Colonic mucosa (tissue), 4 donors: ENCODE results near the gene SIT1. TPM values are rescaled to one million over a fixed set of nuclear protein-coding genes. Genes with fewer than 3 reads are reported as not detected.
A peak's percentile ranks its signal among the peaks of the same experiment; 100 is the strongest.

ENCODE experiments used
- DNase-seq: peaks from one replicate; pipeline ENCODE4 v3.0.0-alpha.2; 2020
- H3K27ac ChIP-seq: fragments of 200-600 bp; one replicate; pipeline ENCODE4 v1.8.0; 2021
- H3K27me3 ChIP-seq: fragments of 200-600 bp; one replicate; pipeline ENCODE4 v1.8.0; 2021
- H3K36me3 ChIP-seq: fragments of 200-600 bp; one replicate; pipeline ENCODE4 v1.8.0; 2021
- H3K4me1 ChIP-seq: fragments of 200-600 bp; one replicate; pipeline ENCODE4 v1.8.0; 2021; ENCODE audit warnings: mild to moderate bottlenecking
- H3K4me3 ChIP-seq: fragments of 200-600 bp; one replicate; pipeline ENCODE4 v1.8.0; 2021
- H3K9ac ChIP-seq, 2 donors: one replicate each; pipeline ENCODE4 v1.7.0; 2013; ENCODE audit warnings: control low read depth in 2 of 2, low read depth in 2 of 2, low read length in 2 of 2
- H3K9me3 ChIP-seq: fragments of 200-600 bp; one replicate; pipeline ENCODE4 v1.8.0; 2021
- intact Hi-C: fragments of 100-400 bp; cut with DNase I; formaldehyde crosslinking; loops from one replicate; pipeline ENCODE4 v1.14.1; 2022
- total RNA-seq, 2 donors: library from RNA; stranded (reverse); fragmentation: NEBNext Ultra II Directional in 1 of 2; extraction: Animal tissue kit (Norgen Biotek cat#: 25700) in 1 of 2; gene quantifications; one replicate each; pipeline ENCODE4 v1.2.1, GENCODE V29; 2021
- TF ChIP-seq, protein P1 (sequence below): fragments of 200-600 bp; IDR thresholded peaks from one replicate; pipeline ENCODE4 v1.8.0; 2022; ENCODE audit warnings: antibody characterized with exemption, mild to moderate bottlenecking
- donor health status: healthy.
- donor health status: DM: no; HTN: no; CAD: no.
- donor health status: DM: no; HTN: no; CAD: no.

SIT1 gene
- total RNA-seq, 2 donors from 2014 or later: 0.67 to 1.0 TPM

DNA sequence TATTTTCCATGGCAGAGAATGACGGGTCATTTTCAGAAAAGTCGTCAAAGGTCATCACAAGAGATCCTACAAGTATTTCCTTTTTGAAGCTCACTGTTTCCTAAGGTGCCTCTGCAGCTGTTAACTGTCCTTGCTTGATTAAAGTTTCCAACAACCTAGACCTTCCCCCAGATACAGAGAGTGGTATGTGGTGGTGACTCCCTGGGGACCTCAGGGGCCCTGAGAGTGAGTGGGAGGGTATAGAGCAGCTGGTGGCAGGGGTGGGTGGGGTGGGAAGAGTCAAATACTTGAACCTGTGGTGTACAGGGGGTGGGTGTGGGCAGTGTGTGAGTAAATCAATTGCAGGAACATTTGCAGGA lies 31.0 kb downstream of the SIT1 start:
- Histone ChIP-seq H3K27ac (no peak overlapping the region), H3K9ac (no peak overlapping the region), H3K36me3 (no peaks in the 10 kb centered on the region), H3K9me3 (no peaks in the 10 kb centered on the region), H3K27me3 (no peaks in the 10 kb centered on the region), H3K4me3 (no peak overlapping the region), H3K4me1 (no peaks in the 10 kb centered on the region)
- no peak for DNase-seq
- intact Hi-C loops: no loop called here
- TF ChIP-seq, protein P1, sequence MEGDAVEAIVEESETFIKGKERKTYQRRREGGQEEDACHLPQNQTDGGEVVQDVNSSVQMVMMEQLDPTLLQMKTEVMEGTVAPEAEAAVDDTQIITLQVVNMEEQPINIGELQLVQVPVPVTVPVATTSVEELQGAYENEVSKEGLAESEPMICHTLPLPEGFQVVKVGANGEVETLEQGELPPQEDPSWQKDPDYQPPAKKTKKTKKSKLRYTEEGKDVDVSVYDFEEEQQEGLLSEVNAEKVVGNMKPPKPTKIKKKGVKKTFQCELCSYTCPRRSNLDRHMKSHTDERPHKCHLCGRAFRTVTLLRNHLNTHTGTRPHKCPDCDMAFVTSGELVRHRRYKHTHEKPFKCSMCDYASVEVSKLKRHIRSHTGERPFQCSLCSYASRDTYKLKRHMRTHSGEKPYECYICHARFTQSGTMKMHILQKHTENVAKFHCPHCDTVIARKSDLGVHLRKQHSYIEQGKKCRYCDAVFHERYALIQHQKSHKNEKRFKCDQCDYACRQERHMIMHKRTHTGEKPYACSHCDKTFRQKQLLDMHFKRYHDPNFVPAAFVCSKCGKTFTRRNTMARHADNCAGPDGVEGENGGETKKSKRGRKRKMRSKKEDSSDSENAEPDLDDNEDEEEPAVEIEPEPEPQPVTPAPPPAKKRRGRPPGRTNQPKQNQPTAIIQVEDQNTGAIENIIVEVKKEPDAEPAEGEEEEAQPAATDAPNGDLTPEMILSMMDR: no peak

GRCh38 chr9:35618854-35619799 lies 31.6 kb downstream of the SIT1 start:
- no peaks in the 10 kb centered on the region for H3K4me1 ChIP-seq

GRCh38 chr9:35618325-35618727 lies 32.4 kb downstream of the SIT1 start, which contains the start of gene CD72:
Gene CD72, minus strand, starts transcription at chr9:35618413. Its CDS starts 110 bp downstream, at chr9:35618303.
- intact Hi-C loops: no loop called here
- DNase-seq: no peak
- Histone ChIP-seq H3K27me3 (no peaks in the 10 kb centered on the region), H3K4me1 (no peaks in the 10 kb centered on the region), H3K9me3 (no peaks in the 10 kb centered on the region), H3K9ac (peak within 1 kb of the TSS; percentile 16 to 72), H3K27ac (no peak within 1 kb of the TSS), H3K4me3 (peak within 1 kb of the TSS; percentile 17), H3K36me3 (no peaks in the 10 kb centered on the region)
- TF ChIP-seq, protein P1: no peak

More at GRCh38 chr9:35618854-35619799, 31.6 kb downstream of the SIT1 start:
- Histone ChIP-seq H3K27me3 (no peaks in the 10 kb centered on the region), H3K4me3 (no peak overlapping the region), H3K36me3 (no peaks in the 10 kb centered on the region), H3K9ac (no peak overlapping the region), H3K9me3 (no peaks in the 10 kb centered on the region), H3K27ac (no peak overlapping the region)
- intact Hi-C loops: no loop called here
- TF ChIP-seq, protein P1: no peak
- no peak for DNase-seq

DNA sequence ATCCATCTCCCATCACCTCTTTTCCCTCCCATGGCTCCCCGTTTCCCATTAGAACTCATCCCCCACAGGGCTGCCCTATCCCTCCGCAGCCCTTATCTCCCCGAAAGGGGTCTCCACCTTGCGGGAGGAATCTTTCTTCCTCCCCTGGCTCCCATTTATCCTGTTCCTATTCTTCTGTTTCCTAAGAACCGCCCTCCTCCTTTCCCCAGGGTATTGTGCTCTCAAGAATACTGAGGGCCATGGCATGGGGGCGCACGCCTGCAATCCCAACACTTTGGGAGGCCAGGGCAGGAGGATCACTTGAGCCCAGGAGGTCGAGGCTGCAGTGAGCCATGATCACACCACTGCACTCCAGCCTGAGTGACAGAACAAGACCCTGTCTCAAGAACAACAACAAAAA lies 33.2 kb downstream of the SIT1 start:
- no peak for DNase-seq
- intact Hi-C loops: no loop called here
- Histone ChIP-seq H3K9ac (peak overlapping the region; percentile 16 to 72), H3K4me1 (no peaks in the 10 kb centered on the region), H3K27me3 (no peaks in the 10 kb centered on the region), H3K27ac (no peak overlapping the region), H3K4me3 (peak overlapping the region; percentile 17), H3K36me3 (no peaks in the 10 kb centered on the region), H3K9me3 (no peaks in the 10 kb centered on the region)
- TF ChIP-seq, protein P1: no peak

- Histone ChIP-seq H3K9ac (peak overlapping the region; percentile 16 to 72), H3K4me3 (peak overlapping the region; percentile 17), H3K36me3 (no peaks in the 10 kb centered on the region), H3K27me3 (no peaks in the 10 kb centered on the region), H3K4me1 (no peaks in the 10 kb centered on the region), H3K9me3 (no peaks in the 10 kb centered on the region), H3K27ac (no peak overlapping the region)
- intact Hi-C loops: no loop called here
- TF ChIP-seq, protein P1: no peak
- DNase-seq: peak; percentile 70
Observed at GRCh38 chr9:35616681-35617459, 33.9 kb downstream of the SIT1 start.
